NCI-H2107 treated with DMSO at 0.1 percent for 48 hours (cell line): ENCODE measurements around the gene WNK2.
A peak's percentile ranks its signal among the peaks of the same experiment; 100 is the strongest.
"Not testable (repeated sequence)": the region's sequence is repeated elsewhere in the genome, so short reads cannot be mapped to it uniquely, and the experiment has no call there.

Experiments used
- DNase-seq: peaks from one replicate; lab custom pipeline; 2025; ENCODE audit not compliant: unreplicated experiment; lab: John Stamatoyannopoulos, UW

Gene WNK2

GRCh38 chr9:93183663-93184431, at the start of gene WNK2:
Gene WNK2 (plus strand): TSS chr9:93184139. CDS start chr9:93184930, 791 bp downstream.
- DNase-seq = no peak

GRCh38 chr9:93134740-93135444, 49.0 kb upstream of the WNK2 start:
- DNase-seq = no peak

- DNase-seq = peak; percentile 38
Measured at GRCh38 chr9:93136011-93136440, 47.9 kb upstream of the WNK2 start.

- no peak for DNase-seq
Measured at GRCh38 chr9:93137362-93137761, 46.6 kb upstream of the WNK2 start.

- no peak for DNase-seq
Measured at GRCh38 chr9:93138171-93138764, 45.7 kb upstream of the WNK2 start.

GRCh38 chr9:93139365-93140182, 44.4 kb upstream of the WNK2 start:
- no peak for DNase-seq

- no peak for DNase-seq
Measured at GRCh38 chr9:93141771-93142483, 42.0 kb upstream of the WNK2 start.

- peak; percentile 15 for DNase-seq
Measured at GRCh38 chr9:93143830-93144530, 40.0 kb upstream of the WNK2 start.

GRCh38 chr9:93146696-93147095, 37.2 kb upstream of the WNK2 start:
- not testable (repeated sequence) for DNase-seq

- no peak for DNase-seq
Measured at GRCh38 chr9:93147632-93148031, 36.3 kb upstream of the WNK2 start.

- no peak for DNase-seq
Measured at GRCh38 chr9:93148721-93149120, 35.2 kb upstream of the WNK2 start.

- DNase-seq = no peak
Measured at GRCh38 chr9:93149361-93149760, 34.6 kb upstream of the WNK2 start.

- DNase-seq = no peak
Measured at GRCh38 chr9:93151097-93151784, 32.7 kb upstream of the WNK2 start.

GRCh38 chr9:93154293-93154903, 29.5 kb upstream of the WNK2 start:
- DNase-seq = peak; percentile 2

- peak; percentile 10 for DNase-seq
Measured at GRCh38 chr9:93155716-93156474, 28.0 kb upstream of the WNK2 start.

- DNase-seq = no peak
Measured at GRCh38 chr9:93156475-93157008, 27.4 kb upstream of the WNK2 start.

GRCh38 chr9:93159601-93160471, 24.1 kb upstream of the WNK2 start:
- DNase-seq = peak; percentile 6
